PC-3 (cell line): ENCODE results near the gene EIPR1. TPM values are rescaled to one million over a fixed set of nuclear protein-coding genes. Genes with fewer than 3 reads are reported as not detected.

ENCODE experiments used
- ATAC-seq: fragments of 200-7000 bp; cut with Tn5 transposase; 2 replicates; pipeline ENCODE4 v1.9.1; 2020; ENCODE audit warnings: mild to moderate bottlenecking, moderate library complexity
- BruUV-seq: library from RNA; stranded (reverse); fragments of 400-500 nt; replicated peaks from 2 replicates; lab custom pipeline; 2021; lab: Mats Ljungman, UMichigan
- CTCF ChIA-PET: fragments of 300-600 bp; sonication (Branson Sonifier 250); formaldehyde crosslinking; loops from one replicate; lab custom pipeline; 2022; ENCODE audit warnings: antibody characterized with exemption; lab: Charles Lee
- POLR2A ChIA-PET: fragments of 300-600 bp; sonication (Branson Sonifier 250); formaldehyde crosslinking; loops from one replicate; lab custom pipeline; 2022; ENCODE audit warnings: antibody characterized with exemption; ENCODE audit not compliant: unreplicated experiment; lab: Charles Lee
- DNase-seq: peaks from one replicate; pipeline ENCODE4 v3.0.0-alpha.2; 2015
- H2AFZ ChIP-seq: fragments of 300-600 bp; sonication (generic); 2 replicates; pipeline ENCODE4 v1.6.0; 2016; ENCODE audit warnings: antibody characterized with exemption, low read length
- H3F3A ChIP-seq: fragments of 300-600 bp; sonication (generic); one replicate; pipeline ENCODE4 v1.6.0; 2017; ENCODE audit warnings: antibody characterized with exemption, low read length, control low read depth, mild to moderate bottlenecking; ENCODE audit not compliant: unreplicated experiment
- H3K27ac ChIP-seq: fragments of 300-600 bp; sonication (generic); 2 replicates; pipeline ENCODE4 v1.5.1; 2016; ENCODE audit warnings: mild to moderate bottlenecking, low read length
- H3K27me3 ChIP-seq: fragments of 300-600 bp; sonication (generic); 2 replicates; pipeline ENCODE4 v1.6.1; 2016; ENCODE audit warnings: low read length, mixed read lengths
- H3K36me3 ChIP-seq: fragments of 300-600 bp; sonication (generic); 2 replicates; pipeline ENCODE4 v1.6.1; 2016; ENCODE audit warnings: low read depth, mixed run types, low read length, mixed read lengths
- H3K4me1 ChIP-seq: fragments of 300-600 bp; sonication (generic); 2 replicates; pipeline ENCODE4 v1.5.1; 2016; ENCODE audit warnings: low read length; ENCODE audit not compliant: insufficient read depth
- H3K4me2 ChIP-seq: fragments of 300-600 bp; sonication (generic); 2 replicates; pipeline ENCODE4 v1.6.0; 2016; ENCODE audit warnings: low read length
- H3K4me3 ChIP-seq: fragments of 300-600 bp; sonication (generic); 2 replicates; pipeline ENCODE4 v1.5.1; 2016; ENCODE audit warnings: mild to moderate bottlenecking, low read length, mixed read lengths
- H3K79me2 ChIP-seq: fragments of 300-600 bp; sonication (generic); 2 replicates; pipeline ENCODE4 v1.6.1; 2017; ENCODE audit warnings: low read length, mixed read lengths
- H3K9ac ChIP-seq: fragments of 300-600 bp; sonication (generic); 2 replicates; pipeline ENCODE4 v1.6.0; 2016; ENCODE audit warnings: mild to moderate bottlenecking, low read length
- H3K9me2 ChIP-seq: fragments of 300-600 bp; sonication (generic); replicated peaks from 2 replicates; pipeline ENCODE4 v1.6.1; 2016; ENCODE audit warnings: mixed run types, low read length, mixed read lengths
- H3K9me3 ChIP-seq: fragments of 300-600 bp; sonication (generic); 2 replicates; pipeline ENCODE4 v1.6.1; 2016; ENCODE audit warnings: low read length, mixed read lengths
- H4K20me1 ChIP-seq: fragments of 300-600 bp; sonication (generic); 2 replicates; pipeline ENCODE4 v1.6.1; 2016; ENCODE audit warnings: low read length, mixed read lengths
- EZH2 ChIP-seq: fragments of 300-600 bp; sonication (generic); IDR thresholded peaks from one replicate; pipeline ENCODE4 v1.6.1; 2017; ENCODE audit warnings: antibody characterized with exemption, mild to moderate bottlenecking, low read length; ENCODE audit not compliant: unreplicated experiment
- EZH2phosphoT487 ChIP-seq: fragments of 300-600 bp; sonication (generic); IDR thresholded peaks from 2 replicates; pipeline ENCODE4 v1.6.1; 2018; ENCODE audit warnings: mild to moderate bottlenecking, antibody characterized with exemption, low read length, borderline replicate concordance
- intact Hi-C: fragments of 100-400 bp; cut with micrococcal nuclease; formaldehyde crosslinking; loops from 2 replicates; pipeline ENCODE4 v1.9.0; 2023
- total RNA-seq: library from RNA; depleted of rRNA; stranded (reverse); fragments of >200 nt; gene quantifications from 2 replicates; pipeline ENCODE4 v1.2.3, GENCODE V29; 2014
- TF ChIP-seq, protein P1 (sequence below): fragments of 300-600 bp; sonication (generic); conservative IDR thresholded peaks from 2 replicates; pipeline ENCODE4 v1.5.1; 2017; ENCODE audit warnings: antibody characterized with exemption, low read depth, mild to moderate bottlenecking, low read length

EIPR1 gene
- total RNA-seq, 1 experiment from 2014 or later: 90.1 TPM

DNA sequence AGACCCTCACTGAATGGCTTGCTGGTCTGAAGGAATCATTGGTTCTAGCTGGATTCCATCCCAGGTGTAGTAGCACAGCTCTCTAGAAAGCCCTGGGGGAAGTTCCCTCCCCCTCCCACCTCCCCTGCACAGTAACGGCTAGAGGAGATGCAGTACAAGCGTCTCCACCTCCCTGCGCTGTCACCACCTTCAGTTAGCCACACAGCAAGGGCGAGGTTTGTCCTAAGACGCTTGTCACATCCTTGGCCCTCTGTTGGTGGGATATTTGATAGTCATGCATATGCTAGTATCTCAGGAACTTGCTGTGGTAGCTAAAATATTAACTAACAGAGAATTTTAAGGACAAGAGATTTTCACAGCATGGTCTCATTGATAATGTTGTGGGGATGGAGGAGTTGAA is 21.2 kb upstream of the EIPR1 start:
- POLR2A ChIA-PET: no interaction called here
- TF ChIP-seq, protein P1, sequence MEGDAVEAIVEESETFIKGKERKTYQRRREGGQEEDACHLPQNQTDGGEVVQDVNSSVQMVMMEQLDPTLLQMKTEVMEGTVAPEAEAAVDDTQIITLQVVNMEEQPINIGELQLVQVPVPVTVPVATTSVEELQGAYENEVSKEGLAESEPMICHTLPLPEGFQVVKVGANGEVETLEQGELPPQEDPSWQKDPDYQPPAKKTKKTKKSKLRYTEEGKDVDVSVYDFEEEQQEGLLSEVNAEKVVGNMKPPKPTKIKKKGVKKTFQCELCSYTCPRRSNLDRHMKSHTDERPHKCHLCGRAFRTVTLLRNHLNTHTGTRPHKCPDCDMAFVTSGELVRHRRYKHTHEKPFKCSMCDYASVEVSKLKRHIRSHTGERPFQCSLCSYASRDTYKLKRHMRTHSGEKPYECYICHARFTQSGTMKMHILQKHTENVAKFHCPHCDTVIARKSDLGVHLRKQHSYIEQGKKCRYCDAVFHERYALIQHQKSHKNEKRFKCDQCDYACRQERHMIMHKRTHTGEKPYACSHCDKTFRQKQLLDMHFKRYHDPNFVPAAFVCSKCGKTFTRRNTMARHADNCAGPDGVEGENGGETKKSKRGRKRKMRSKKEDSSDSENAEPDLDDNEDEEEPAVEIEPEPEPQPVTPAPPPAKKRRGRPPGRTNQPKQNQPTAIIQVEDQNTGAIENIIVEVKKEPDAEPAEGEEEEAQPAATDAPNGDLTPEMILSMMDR: no peak
- no peak for TF ChIP-seq EZH2phosphoT487
- Histone ChIP-seq H3K4me2 (no peak overlapping the region), H3K4me1 (no peaks in the 10 kb centered on the region), H3K27me3 (no peaks in the 10 kb centered on the region), H2AFZ (no peak overlapping the region), H3K9me2 (no peaks in the 10 kb centered on the region), H3F3A (no peaks in the 10 kb centered on the region), H3K9ac (no peak overlapping the region), H3K79me2 (peaks cover 48% of the 10 kb centered on the region), H3K27ac (no peak overlapping the region), H4K20me1 (no peaks in the 10 kb centered on the region), H3K36me3 (peaks cover 60% of the 10 kb centered on the region), H3K9me3 (peaks cover 20% of the 10 kb centered on the region), H3K4me3 (no peak overlapping the region)
- no TSS peak for BruUV-seq
- ATAC-seq (no peak; the same call in 1 of the 2 replicates), DNase-seq (no peak)
- CTCF ChIA-PET: no interaction called here
- intact Hi-C loops: no loop called here

DNA sequence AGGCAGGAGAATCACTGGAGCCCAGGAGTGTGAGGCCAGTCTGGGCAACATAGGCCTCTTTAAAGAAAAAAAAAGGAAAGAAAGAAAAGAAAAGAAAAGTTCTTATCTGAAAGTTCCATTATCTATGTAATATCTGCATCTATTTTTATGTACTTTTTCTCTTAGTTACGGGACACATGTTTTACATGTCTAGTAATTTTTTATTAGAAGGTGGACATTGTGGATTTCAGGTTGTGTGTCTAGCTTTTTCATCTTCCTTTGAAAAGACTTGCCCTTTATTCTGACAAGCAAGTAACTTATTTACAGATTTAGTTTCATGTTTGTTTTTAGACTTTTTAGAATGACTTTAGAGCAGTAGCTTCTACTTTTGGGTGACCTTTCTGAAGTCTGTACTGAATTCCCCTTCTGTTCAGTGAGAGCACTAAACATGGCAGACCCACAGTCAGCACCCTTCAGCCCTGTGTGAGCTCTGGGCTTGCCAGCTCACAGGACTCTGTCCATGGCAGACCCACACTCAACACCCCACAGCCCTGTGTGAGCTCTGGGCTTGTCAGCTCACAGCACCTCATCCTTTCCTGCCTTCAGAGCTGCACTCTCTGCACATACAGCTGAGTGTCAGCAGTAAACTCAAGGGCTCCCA is 19.4 kb upstream of the EIPR1 start:
- POLR2A ChIA-PET: no interaction called here
- Histone ChIP-seq H3F3A (no peaks in the 10 kb centered on the region), H3K4me3 (no peak overlapping the region), H3K79me2 (peaks cover 58% of the 10 kb centered on the region), H3K27ac (no peak overlapping the region), H4K20me1 (no peaks in the 10 kb centered on the region), H3K9ac (no peak overlapping the region), H2AFZ (no peak overlapping the region), H3K4me2 (no peak overlapping the region), H3K9me3 (peaks cover 20% of the 10 kb centered on the region), H3K9me2 (no peaks in the 10 kb centered on the region), H3K27me3 (no peaks in the 10 kb centered on the region), H3K36me3 (peaks cover 62% of the 10 kb centered on the region), H3K4me1 (no peaks in the 10 kb centered on the region)
- no peak for DNase-seq
- intact Hi-C loops: no loop called here
- no peak for ATAC-seq
- TF ChIP-seq EZH2phosphoT487: no peak
- TF ChIP-seq EZH2: no peak
- TF ChIP-seq, protein P1: no peak
- CTCF ChIA-PET: no interaction called here
- no TSS peak for BruUV-seq

DNA sequence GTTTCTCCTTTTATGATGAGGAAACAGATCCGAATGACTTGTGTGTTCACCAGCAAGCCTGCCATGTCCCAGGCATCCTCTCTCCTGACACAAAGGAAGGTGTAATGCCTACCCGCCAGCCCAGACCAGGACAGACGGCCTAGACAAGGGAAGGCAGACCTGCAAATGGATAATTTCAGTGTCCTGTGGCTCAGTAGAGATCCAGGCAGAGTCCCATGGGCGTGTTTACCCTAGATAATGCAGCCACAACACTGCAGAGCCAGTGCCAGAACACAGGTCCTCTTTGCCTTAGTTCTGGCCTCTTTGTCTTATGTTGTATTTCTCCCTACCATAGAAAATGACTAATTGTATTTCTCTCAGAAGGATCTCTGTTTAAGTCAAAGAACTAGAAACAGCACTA is 14.6 kb upstream of the EIPR1 start:
- Histone ChIP-seq H2AFZ (no peak overlapping the region), H3K27me3 (no peaks in the 10 kb centered on the region), H4K20me1 (no peaks in the 10 kb centered on the region), H3K4me3 (no peak overlapping the region), H3K4me1 (no peaks in the 10 kb centered on the region), H3F3A (no peaks in the 10 kb centered on the region), H3K79me2 (peaks cover 69% of the 10 kb centered on the region), H3K36me3 (peaks cover 63% of the 10 kb centered on the region), H3K4me2 (no peak overlapping the region), H3K27ac (no peak overlapping the region), H3K9me3 (peaks cover 20% of the 10 kb centered on the region), H3K9ac (no peak overlapping the region), H3K9me2 (no peaks in the 10 kb centered on the region)
- DNase-seq (no peak), ATAC-seq (no peak)
- ChIA-PET CTCF (no interaction called here), POLR2A (no interaction called here)
- TF ChIP-seq EZH2 (no peak), EZH2phosphoT487 (no peak)
- TF ChIP-seq, protein P1: no peak
- intact Hi-C loops: no loop called here
- BruUV-seq: no TSS peak
